ENCODE results near the gene NUDT10. TPM values are rescaled to one million over a fixed set of nuclear protein-coding genes. Genes with fewer than 3 reads are reported as not detected.

NUDT10 gene
- total RNA-seq = under 1 TPM; 0.34 to 0.35 TPM

DNA sequence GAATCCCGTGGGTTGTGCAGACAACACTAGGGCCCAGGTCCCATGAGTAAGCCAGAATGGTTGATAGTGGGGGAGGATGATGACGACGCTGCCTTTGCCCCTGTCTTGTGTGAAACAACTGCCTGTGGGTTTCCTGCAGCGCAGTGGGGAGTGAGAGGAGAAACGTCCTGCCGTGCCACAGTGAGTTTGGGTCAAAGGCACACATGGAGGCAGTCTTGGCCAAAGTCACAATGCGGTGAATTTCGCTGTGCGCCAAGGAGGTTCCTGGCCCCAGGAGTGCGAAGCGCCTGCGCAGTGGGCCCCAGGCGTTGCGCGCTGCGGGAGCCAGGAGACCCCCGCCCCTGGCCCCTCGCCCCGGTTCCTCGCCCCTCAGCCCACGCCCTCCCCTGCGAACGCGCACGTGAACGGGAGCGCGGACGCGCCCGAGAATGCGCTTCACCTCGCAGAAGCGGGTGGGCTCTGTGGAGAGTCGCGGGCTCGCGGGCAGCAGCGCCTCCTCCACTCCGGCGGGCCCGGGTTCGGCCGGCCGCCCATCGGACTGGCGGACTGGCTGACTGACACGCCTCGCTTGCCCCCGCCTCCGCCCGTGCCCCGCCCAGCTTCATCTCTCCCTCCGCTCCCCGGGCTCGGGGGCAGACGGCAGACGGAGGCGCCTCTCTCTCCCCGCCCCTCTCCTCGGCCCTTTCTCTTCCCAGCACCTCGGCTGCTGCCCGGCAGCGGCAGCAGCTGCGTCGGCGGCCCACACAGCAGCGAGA is at the start of gene NUDT10:
NUDT10 (plus strand) TSS at position 635 of the 755 bp plus-strand sequence. CDS start 144 bp downstream, outside the sequence.

Other genes starting within 250 kb of the NUDT10 start
- under 1 TPM; 0.55 to 0.76 TPM for gene NUDT11, start 163.8 kb downstream of the NUDT10 start, total RNA-seq

All from activated naive CD4-positive, alpha-beta T cell treated with anti-CD3 and anti-CD28 coated beads, Interleukin-2, amount 10 ng/mL, durations not matched to agents 5 hours and 36 hours (primary cell).